Measurements from ENCODE around the gene HLA-DQA1.
"Not testable (repeated sequence)": the region's sequence is repeated elsewhere in the genome, so short reads cannot be mapped to it uniquely, and the experiment has no call there.

Gene HLA-DQA1

GRCh38 chr6:32641122-32641521, 3.9 kb downstream of the HLA-DQA1 start:
- in situ Hi-C loops (cut with HindIII; ENCODE audit: low sequenced_read_pairs) = no loop called here
- no peak for DNase-seq (ENCODE audit: low read depth)
- no peak overlapping the region for H3K4me3 ChIP-seq (ENCODE audit: low read depth, low read length)
- no peak for TF ChIP-seq CTCF (IDR thresholded peaks at IDR 0.05; ENCODE audit: low read depth, low read length, missing control alignments)

- H3K4me3 ChIP-seq (ENCODE audit: low read depth, low read length); DNase-seq (ENCODE audit: low read depth); in situ Hi-C loops (cut with HindIII; ENCODE audit: low sequenced_read_pairs): not testable (repeated sequence)
Measured at GRCh38 chr6:32641785-32642719, 4.8 kb downstream of the HLA-DQA1 start.

- no peak for TF ChIP-seq CTCF (IDR thresholded peaks at IDR 0.05; ENCODE audit: low read depth, low read length, missing control alignments)
- H3K4me3 ChIP-seq (ENCODE audit: low read depth, low read length) = no peak overlapping the region
- no peak for DNase-seq (ENCODE audit: low read depth)
- in situ Hi-C loops (cut with HindIII; ENCODE audit: low sequenced_read_pairs) = no loop called here
Measured at GRCh38 chr6:32642720-32643106, 5.5 kb downstream of the HLA-DQA1 start.

- DNase-seq (ENCODE audit: low read depth) = no peak
- TF ChIP-seq CTCF (IDR thresholded peaks at IDR 0.05; ENCODE audit: low read depth, low read length, missing control alignments) = no peak
- in situ Hi-C loops (cut with HindIII; ENCODE audit: low sequenced_read_pairs) = no loop called here
- no peak overlapping the region for H3K4me3 ChIP-seq (ENCODE audit: low read depth, low read length)
Measured at GRCh38 chr6:32643904-32644303, 6.7 kb downstream of the HLA-DQA1 start.

- TF ChIP-seq CTCF (IDR thresholded peaks at IDR 0.05; ENCODE audit: low read depth, low read length, missing control alignments) = no peak
- DNase-seq (ENCODE audit: low read depth) = no peak
- no peak overlapping the region for H3K4me3 ChIP-seq (ENCODE audit: low read depth, low read length)
- in situ Hi-C loops (cut with HindIII; ENCODE audit: low sequenced_read_pairs) = no loop called here
Measured at GRCh38 chr6:32645047-32645703, 8.0 kb downstream of the HLA-DQA1 start.

GRCh38 chr6:32655203-32655710, 18.1 kb downstream of the HLA-DQA1 start:
- H3K4me3 ChIP-seq (ENCODE audit: low read depth, low read length) = no peak overlapping the region
- in situ Hi-C loops (cut with HindIII; ENCODE audit: low sequenced_read_pairs) = no loop called here
- no peak for TF ChIP-seq CTCF (IDR thresholded peaks at IDR 0.05; ENCODE audit: low read depth, low read length, missing control alignments)
- no peak for DNase-seq (ENCODE audit: low read depth)

GRCh38 chr6:32657329-32657728, 20.1 kb downstream of the HLA-DQA1 start:
- in situ Hi-C loops (cut with HindIII; ENCODE audit: low sequenced_read_pairs); H3K4me3 ChIP-seq (ENCODE audit: low read depth, low read length); DNase-seq (ENCODE audit: low read depth): not testable (repeated sequence)

- DNase-seq (ENCODE audit: low read depth); in situ Hi-C loops (cut with HindIII; ENCODE audit: low sequenced_read_pairs); H3K4me3 ChIP-seq (ENCODE audit: low read depth, low read length): not testable (repeated sequence)
Measured at GRCh38 chr6:32657819-32658218, 20.6 kb downstream of the HLA-DQA1 start.

Data from astrocyte of the cerebellum (primary cell).